CD4-positive, alpha-beta T cell treated with Interleukin-6 for 4 hours (primary cell): ENCODE data around the gene CASKIN2.
"Not testable (repeated sequence)": the region's sequence is repeated elsewhere in the genome, so short reads cannot be mapped to it uniquely, and the experiment has no call there.

Experiments
- DNase-seq: peaks from one replicate; pipeline ENCODE4 v3.0.0-alpha.2; 2020; ENCODE audit warnings: mixed read lengths

Gene CASKIN2

GRCh38 chr17:75521290-75521689 is 6.0 kb upstream of the CASKIN2 start:
- DNase-seq, result no peak

- DNase-seq, result not testable (repeated sequence)
These were observed 5.1 kb upstream of the CASKIN2 start for GRCh38 chr17:75520413-75520812.

GRCh38 chr17:75518983-75519537 is 3.7 kb upstream of the CASKIN2 start:
- no peak for DNase-seq

- peak; percentile 47 for DNase-seq
These were observed 2.9 kb upstream of the CASKIN2 start for GRCh38 chr17:75518201-75518600.

- DNase-seq, result peak; percentile 40
These were observed 2.0 kb upstream of the CASKIN2 start for GRCh38 chr17:75517297-75517865.

- DNase-seq, result peak; percentile 43
These were observed 1.4 kb upstream of the CASKIN2 start for GRCh38 chr17:75516619-75517296.

GRCh38 chr17:75516255-75516618 is 900 bp upstream of the CASKIN2 start, which contains the start of gene TSEN54:
TSEN54 (plus strand) TSS chr17:75516528; CDS start chr17:75516561, 33 bp downstream.
- DNase-seq, result peak; percentile 98

- DNase-seq, result no peak
These were observed 330 bp downstream of the CASKIN2 start for GRCh38 chr17:75514919-75515495.

GRCh38 chr17:75514299-75514918 is 928 bp downstream of the CASKIN2 start:
- no peak for DNase-seq

GRCh38 chr17:75513641-75514000 is 1.7 kb downstream of the CASKIN2 start:
- no peak for DNase-seq

GRCh38 chr17:75512926-75513640 is 2.3 kb downstream of the CASKIN2 start:
- no peak for DNase-seq

GRCh38 chr17:75511610-75512575 is 3.4 kb downstream of the CASKIN2 start:
- DNase-seq, result no peak

- no peak for DNase-seq
These were observed 4.1 kb downstream of the CASKIN2 start for GRCh38 chr17:75511270-75511609.

GRCh38 chr17:75509528-75510258 is 5.6 kb downstream of the CASKIN2 start:
- no peak for DNase-seq

GRCh38 chr17:75508931-75509361 is 6.4 kb downstream of the CASKIN2 start:
- no peak for DNase-seq

GRCh38 chr17:75507733-75508719 is 7.3 kb downstream of the CASKIN2 start:
- DNase-seq, result no peak

GRCh38 chr17:75506888-75507287 is 8.4 kb downstream of the CASKIN2 start:
- DNase-seq, result no peak

GRCh38 chr17:75506134-75506533 is 9.2 kb downstream of the CASKIN2 start:
- no peak for DNase-seq

GRCh38 chr17:75505640-75506039 is 9.7 kb downstream of the CASKIN2 start:
- DNase-seq, result no peak

GRCh38 chr17:75505152-75505409 is 10.3 kb downstream of the CASKIN2 start:
- no peak for DNase-seq
